Measurements from ENCODE around the gene NIT1. TPM values are rescaled to one million over a fixed set of nuclear protein-coding genes. Genes with fewer than 3 reads are reported as not detected.

Gene NIT1
- polyA plus RNA-seq, 4 donors: 51.3 to 131 (median 83.2) TPM

- DNase-seq (no peak), FAIRE-seq (no peak)
- no peak overlapping the region for H3K27ac ChIP-seq (ENCODE audit: low read depth in 1 of 3, low read length in 2 of 3)
- peaks cover 0 to 10% (median 0%) of the 10 kb centered on the region in 3 donors for H3K4me1 ChIP-seq (ENCODE audit: control insufficient read depth in 3 of 3, insufficient read depth in 2 of 3, low read depth in 1 of 3, low read length in 2 of 3)
- peaks cover 3 to 9% (median 4%) of the 10 kb centered on the region in 3 donors for H3K36me3 ChIP-seq (ENCODE audit: control insufficient read depth in 3 of 3, insufficient read depth in 2 of 3, low read depth in 1 of 3, low read length in 3 of 3)
- no peaks in the 10 kb centered on the region for H3K9me3 ChIP-seq (ENCODE audit: control insufficient read depth in 2 of 2, insufficient read depth in 1 of 2, low read depth in 1 of 2, low read length in 1 of 2)
- no peak overlapping the region for H3K4me3 ChIP-seq (ENCODE audit: low read depth in 1 of 3, low read length in 3 of 3)
- 91 to 98% (median 96%) methylated on average over 2 of the region's 2 CpGs for WGBS, 3 donors
- peaks cover 0 to 4% (median 0%) of the 10 kb centered on the region in 3 donors for H3K27me3 ChIP-seq (ENCODE audit: control insufficient read depth in 3 of 3, insufficient read depth in 3 of 3, low read length in 3 of 3)
These were observed 21.9 kb upstream of the NIT1 start for GRCh38 chr1:161096015-161096414.

GRCh38 chr1:161096530-161096929, 21.4 kb upstream of the NIT1 start:
- 49 to 73% (median 53%) methylated on average over 1 of the region's 1 CpG for WGBS, 3 donors
- FAIRE-seq (no peak), DNase-seq (no peak)

GRCh38 chr1:161098210-161099068, 19.5 kb upstream of the NIT1 start, which contains the start of gene KLHDC9:
Gene KLHDC9 (plus strand): TSS chr1:161098361. CDS start chr1:161098536, 175 bp downstream.
- H3K4me3 ChIP-seq (ENCODE audit: low read depth in 1 of 3, low read length in 3 of 3): peak within 1 kb of the TSS; percentile 55 to 71 (median 60)
- H3K27me3 ChIP-seq (ENCODE audit: control insufficient read depth in 3 of 3, insufficient read depth in 3 of 3, low read length in 3 of 3): peaks cover 0 to 4% (median 0%) of the 10 kb centered on the region in 3 donors
- H3K36me3 ChIP-seq (ENCODE audit: control insufficient read depth in 3 of 3, insufficient read depth in 2 of 3, low read depth in 1 of 3, low read length in 3 of 3): peaks cover 8 to 21% (median 9%) of the 10 kb centered on the region in 3 donors
- peak within 1 kb of the TSS; percentile 33 to 86 (median 38) for H3K27ac ChIP-seq (ENCODE audit: low read depth in 1 of 3, low read length in 2 of 3)
- peaks cover 0 to 10% (median 0%) of the 10 kb centered on the region in 3 donors for H3K4me1 ChIP-seq (ENCODE audit: control insufficient read depth in 3 of 3, insufficient read depth in 2 of 3, low read depth in 1 of 3, low read length in 2 of 3)
- H3K9me3 ChIP-seq (ENCODE audit: control insufficient read depth in 2 of 2, insufficient read depth in 1 of 2, low read depth in 1 of 2, low read length in 1 of 2): no peaks in the 10 kb centered on the region
- FAIRE-seq (no peak), DNase-seq (peak; percentile 87 to 96)
- 2 to 7% (median 6%) methylated on average over 61 to 71 of the region's 71 CpGs for WGBS, 3 donors

More at GRCh38 chr1:161096530-161096929, 21.4 kb upstream of the NIT1 start:
- Histone ChIP-seq H3K9me3 (ENCODE audit: control insufficient read depth in 2 of 2, insufficient read depth in 1 of 2, low read depth in 1 of 2, low read length in 1 of 2) (no peaks in the 10 kb centered on the region), H3K4me1 (ENCODE audit: control insufficient read depth in 3 of 3, insufficient read depth in 2 of 3, low read depth in 1 of 3, low read length in 2 of 3) (peaks cover 0 to 10% (median 0%) of the 10 kb centered on the region in 3 donors), H3K27ac (ENCODE audit: low read depth in 1 of 3, low read length in 2 of 3) (no peak overlapping the region), H3K36me3 (ENCODE audit: control insufficient read depth in 3 of 3, insufficient read depth in 2 of 3, low read depth in 1 of 3, low read length in 3 of 3) (peaks cover 4 to 14% (median 8%) of the 10 kb centered on the region in 3 donors), H3K27me3 (ENCODE audit: control insufficient read depth in 3 of 3, insufficient read depth in 3 of 3, low read length in 3 of 3) (peaks cover 0 to 4% (median 0%) of the 10 kb centered on the region in 3 donors), H3K4me3 (ENCODE audit: low read depth in 1 of 3, low read length in 3 of 3) (no peak overlapping the region)

- Histone ChIP-seq H3K27me3 (ENCODE audit: control insufficient read depth in 3 of 3, insufficient read depth in 3 of 3, low read length in 3 of 3) (no peaks in the 10 kb centered on the region), H3K9me3 (ENCODE audit: control insufficient read depth in 2 of 2, insufficient read depth in 1 of 2, low read depth in 1 of 2, low read length in 1 of 2) (no peaks in the 10 kb centered on the region), H3K27ac (ENCODE audit: low read depth in 1 of 3, low read length in 2 of 3) (no peak overlapping the region), H3K4me3 (ENCODE audit: low read depth in 1 of 3, low read length in 3 of 3) (peak overlapping the region in 1 of 3 donors; percentile 71), H3K4me1 (ENCODE audit: control insufficient read depth in 3 of 3, insufficient read depth in 2 of 3, low read depth in 1 of 3, low read length in 2 of 3) (peaks cover 0 to 10% (median 0%) of the 10 kb centered on the region in 3 donors), H3K36me3 (ENCODE audit: control insufficient read depth in 3 of 3, insufficient read depth in 2 of 3, low read depth in 1 of 3, low read length in 3 of 3) (peaks cover 8 to 21% (median 12%) of the 10 kb centered on the region in 3 donors)
- FAIRE-seq (no peak), DNase-seq (no peak)
- WGBS, 3 donors: 75 to 81% (median 80%) methylated on average over 9 of the region's 9 CpGs
These were observed 18.7 kb upstream of the NIT1 start for GRCh38 chr1:161099090-161099802.

- 65 to 91% (median 83%) methylated on average over 2 of the region's 2 CpGs for WGBS, 3 donors
- no peak overlapping the region for H3K27ac ChIP-seq (ENCODE audit: low read depth in 1 of 3, low read length in 2 of 3)
- peaks cover 0 to 10% (median 0%) of the 10 kb centered on the region in 3 donors for H3K4me1 ChIP-seq (ENCODE audit: control insufficient read depth in 3 of 3, insufficient read depth in 2 of 3, low read depth in 1 of 3, low read length in 2 of 3)
- FAIRE-seq (no peak), DNase-seq (no peak)
- peaks cover 8 to 21% (median 12%) of the 10 kb centered on the region in 3 donors for H3K36me3 ChIP-seq (ENCODE audit: control insufficient read depth in 3 of 3, insufficient read depth in 2 of 3, low read depth in 1 of 3, low read length in 3 of 3)
- H3K9me3 ChIP-seq (ENCODE audit: control insufficient read depth in 2 of 2, insufficient read depth in 1 of 2, low read depth in 1 of 2, low read length in 1 of 2): no peaks in the 10 kb centered on the region
- H3K27me3 ChIP-seq (ENCODE audit: control insufficient read depth in 3 of 3, insufficient read depth in 3 of 3, low read length in 3 of 3): no peaks in the 10 kb centered on the region
- no peak overlapping the region for H3K4me3 ChIP-seq (ENCODE audit: low read depth in 1 of 3, low read length in 3 of 3)
These were observed 17.3 kb upstream of the NIT1 start for GRCh38 chr1:161100556-161100955.

- H3K9me3 ChIP-seq (ENCODE audit: control insufficient read depth in 2 of 2, insufficient read depth in 1 of 2, low read depth in 1 of 2, low read length in 1 of 2): no peaks in the 10 kb centered on the region
- FAIRE-seq (no peak), DNase-seq (no peak)
- H3K27me3 ChIP-seq (ENCODE audit: control insufficient read depth in 3 of 3, insufficient read depth in 3 of 3, low read length in 3 of 3): no peaks in the 10 kb centered on the region
- H3K27ac ChIP-seq (ENCODE audit: low read depth in 1 of 3, low read length in 2 of 3): no peak overlapping the region
- H3K4me1 ChIP-seq (ENCODE audit: control insufficient read depth in 3 of 3, insufficient read depth in 2 of 3, low read depth in 1 of 3, low read length in 2 of 3): no peaks in the 10 kb centered on the region
- peaks cover 3 to 19% (median 6%) of the 10 kb centered on the region in 3 donors for H3K36me3 ChIP-seq (ENCODE audit: control insufficient read depth in 3 of 3, insufficient read depth in 2 of 3, low read depth in 1 of 3, low read length in 3 of 3)
- 100% methylated on average over 1 of the region's 1 CpG for WGBS, 3 donors
- no peak overlapping the region for H3K4me3 ChIP-seq (ENCODE audit: low read depth in 1 of 3, low read length in 3 of 3)
These were observed 11.5 kb upstream of the NIT1 start for GRCh38 chr1:161106431-161106830.

GRCh38 chr1:161111117-161111516, 6.8 kb upstream of the NIT1 start:
- no peak for FAIRE-seq
- WGBS, 3 donors: 94 to 96% (median 95%) methylated on average over 3 of the region's 3 CpGs
- Histone ChIP-seq H3K4me3 (ENCODE audit: low read depth in 1 of 3, low read length in 3 of 3) (no peak overlapping the region), H3K9me3 (ENCODE audit: control insufficient read depth in 2 of 2, insufficient read depth in 1 of 2, low read depth in 1 of 2, low read length in 1 of 2) (no peaks in the 10 kb centered on the region), H3K27ac (ENCODE audit: low read depth in 1 of 3, low read length in 2 of 3) (no peak overlapping the region), H3K36me3 (ENCODE audit: control insufficient read depth in 3 of 3, insufficient read depth in 2 of 3, low read depth in 1 of 3, low read length in 3 of 3) (peaks cover 0 to 21% (median 0%) of the 10 kb centered on the region in 3 donors), H3K4me1 (ENCODE audit: control insufficient read depth in 3 of 3, insufficient read depth in 2 of 3, low read depth in 1 of 3, low read length in 2 of 3) (peaks cover 0 to 2% (median 0%) of the 10 kb centered on the region in 3 donors), H3K27me3 (ENCODE audit: control insufficient read depth in 3 of 3, insufficient read depth in 3 of 3, low read length in 3 of 3) (no peaks in the 10 kb centered on the region)
- no peak for DNase-seq

GRCh38 chr1:161111527-161111926, 6.4 kb upstream of the NIT1 start:
- WGBS, 3 donors: 79 to 91% (median 80%) methylated on average over 2 of the region's 2 CpGs
- H3K9me3 ChIP-seq (ENCODE audit: control insufficient read depth in 2 of 2, insufficient read depth in 1 of 2, low read depth in 1 of 2, low read length in 1 of 2): no peaks in the 10 kb centered on the region

More at GRCh38 chr1:161111527-161111926, 6.4 kb upstream of the NIT1 start:
- Histone ChIP-seq H3K4me1 (ENCODE audit: control insufficient read depth in 3 of 3, insufficient read depth in 2 of 3, low read depth in 1 of 3, low read length in 2 of 3) (peaks cover 1 to 3% (median 2%) of the 10 kb centered on the region in 3 donors), H3K36me3 (ENCODE audit: control insufficient read depth in 3 of 3, insufficient read depth in 2 of 3, low read depth in 1 of 3, low read length in 3 of 3) (peaks cover 0 to 22% (median 0%) of the 10 kb centered on the region in 3 donors), H3K27ac (ENCODE audit: low read depth in 1 of 3, low read length in 2 of 3) (no peak overlapping the region), H3K27me3 (ENCODE audit: control insufficient read depth in 3 of 3, insufficient read depth in 3 of 3, low read length in 3 of 3) (no peaks in the 10 kb centered on the region), H3K4me3 (ENCODE audit: low read depth in 1 of 3, low read length in 3 of 3) (no peak overlapping the region)
- FAIRE-seq (no peak), DNase-seq (no peak)
